LNCaP clone FGC (cell line): Measurements from ENCODE around the gene NDUFB7.
"Not testable (repeated sequence)": the region's sequence is repeated elsewhere in the genome, so short reads cannot be mapped to it uniquely, and the experiment has no call there.

Experiments used
- DNase-seq: peaks from one replicate; pipeline ENCODE4 v3.0.0-alpha.2; 2011; ENCODE audit warnings: low read depth
- H3K4me3 ChIP-seq: 2 replicates; pipeline ENCODE4 v1.5.1; 2011; ENCODE audit warnings: mild to moderate bottlenecking, low read depth, low read length, control low read depth
- CTCF ChIP-seq: IDR thresholded peaks from 2 replicates; pipeline ENCODE4 v1.5.1; 2012; ENCODE audit warnings: mild to moderate bottlenecking; ENCODE audit not compliant: control insufficient read depth, insufficient read depth; ENCODE audit errors: extremely low read depth

NDUFB7 gene

GRCh38 chr19:14611051-14611450 is 39.2 kb upstream of the NDUFB7 start:
- H3K4me3 ChIP-seq = no peak overlapping the region
- TF ChIP-seq CTCF = no peak
- DNase-seq = no peak

- no peak for DNase-seq
- H3K4me3 ChIP-seq = no peak overlapping the region
- no peak for TF ChIP-seq CTCF
Measured at GRCh38 chr19:14606627-14607026, 34.8 kb upstream of the NDUFB7 start.

- no peak overlapping the region for H3K4me3 ChIP-seq
- DNase-seq = no peak
- TF ChIP-seq CTCF = no peak
Measured at GRCh38 chr19:14603990-14604387, 32.1 kb upstream of the NDUFB7 start.

- no peak overlapping the region for H3K4me3 ChIP-seq
- no peak for TF ChIP-seq CTCF
- DNase-seq = no peak
Measured at GRCh38 chr19:14599548-14600147, 27.8 kb upstream of the NDUFB7 start.

GRCh38 chr19:14595558-14595957 is 23.7 kb upstream of the NDUFB7 start:
- DNase-seq = no peak
- no peak for TF ChIP-seq CTCF

GRCh38 chr19:14589433-14589832 is 17.6 kb upstream of the NDUFB7 start:
- DNase-seq, H3K4me3 ChIP-seq: not testable (repeated sequence)

More at GRCh38 chr19:14595558-14595957, 23.7 kb upstream of the NDUFB7 start:
- no peak overlapping the region for H3K4me3 ChIP-seq

GRCh38 chr19:14585187-14585586 is 13.3 kb upstream of the NDUFB7 start:
- not testable (repeated sequence) for H3K4me3 ChIP-seq

GRCh38 chr19:14584372-14584771 is 12.5 kb upstream of the NDUFB7 start:
- not testable (repeated sequence) for H3K4me3 ChIP-seq

More at GRCh38 chr19:14585187-14585586, 13.3 kb upstream of the NDUFB7 start:
- not testable (repeated sequence) for DNase-seq

More at GRCh38 chr19:14584372-14584771, 12.5 kb upstream of the NDUFB7 start:
- not testable (repeated sequence) for DNase-seq
